Stimulated activated CD4-positive, alpha-beta T cell treated with anti-CD3 and anti-CD28 coated beads, Interleukin-15, amount 100 ng/mL, for 48 hours (primary cell): ENCODE measurements around the gene POLR1E.
A peak's percentile ranks its signal among the peaks of the same experiment; 100 is the strongest.
"Not testable (repeated sequence)": the region's sequence is repeated elsewhere in the genome, so short reads cannot be mapped to it uniquely, and the experiment has no call there.

Source experiments
- DNase-seq, 2 donors: peaks; one replicate each; pipeline ENCODE4 v3.0.0-alpha.2; 2020; ENCODE audit warnings: low read depth in 2 of 2

Gene POLR1E

DNA sequence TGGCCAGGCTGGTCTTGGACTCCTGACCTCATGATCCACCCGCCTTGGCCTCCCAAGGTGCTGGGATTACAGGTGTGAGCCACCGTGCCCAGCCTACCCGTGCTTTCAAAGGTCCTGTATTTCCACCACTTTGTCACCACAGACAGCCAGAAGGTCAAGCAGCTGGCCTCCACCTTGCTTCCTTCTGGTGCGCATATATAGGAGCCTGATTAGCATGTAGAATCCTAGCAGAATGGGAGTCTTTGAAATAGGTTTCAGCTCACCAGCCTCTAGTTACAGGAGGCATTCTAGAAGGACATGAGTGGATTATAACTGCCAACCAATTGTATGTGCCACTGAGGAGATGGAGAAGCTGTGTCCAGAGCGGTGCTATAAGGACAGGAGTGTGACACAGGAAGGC lies 18.9 kb downstream of the POLR1E start:
- DNase-seq = no peak

DNA sequence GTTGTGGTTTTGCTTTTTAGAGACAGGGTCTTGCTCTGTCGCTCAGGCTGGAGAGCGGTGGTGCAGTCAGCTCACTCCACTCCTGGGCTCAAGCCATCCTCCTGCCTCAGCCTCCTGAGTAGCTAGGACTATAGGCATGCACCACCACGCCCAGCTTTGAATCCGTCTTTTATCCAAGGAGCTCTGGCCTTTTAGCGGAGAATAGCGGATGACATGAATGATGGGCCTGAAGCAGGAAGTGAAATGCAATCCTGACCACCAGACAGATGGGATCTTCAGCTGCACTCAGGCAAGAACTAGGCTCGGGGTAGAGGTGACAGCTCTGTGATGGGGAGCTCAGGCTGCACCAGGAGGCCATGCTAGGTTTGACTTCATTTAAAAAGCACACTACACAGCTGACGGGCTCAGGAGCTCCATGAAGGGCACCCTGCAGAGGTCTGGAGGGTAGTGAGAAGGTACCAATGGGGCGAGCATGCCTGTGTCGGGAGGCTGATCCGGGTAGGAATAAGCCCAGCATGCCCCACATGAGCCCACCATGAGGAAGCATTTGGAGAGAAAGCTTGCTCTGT lies 21.9 kb downstream of the POLR1E start:
- DNase-seq = no peak

GRCh38 chr9:37508135-37508833 lies 22.5 kb downstream of the POLR1E start:
- no peak for DNase-seq

DNA sequence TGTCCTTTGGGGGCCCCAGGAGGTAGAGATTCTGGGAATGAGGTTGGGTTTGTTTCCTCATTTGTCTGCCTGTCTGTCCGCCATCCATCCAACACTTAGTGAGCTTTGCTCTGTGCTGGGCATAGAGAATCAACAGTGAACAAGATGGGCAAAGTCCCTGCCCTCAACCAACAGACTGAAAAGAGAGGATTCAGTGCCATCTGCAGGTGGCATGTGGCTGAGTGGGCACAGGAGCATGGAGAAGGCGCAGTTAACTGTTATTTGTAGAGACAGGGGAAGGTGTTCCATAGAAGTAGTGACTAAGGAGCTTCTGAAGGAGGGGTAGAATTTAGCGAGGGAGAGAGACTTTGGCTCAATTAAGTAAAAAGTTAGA lies 23.1 kb downstream of the POLR1E start:
- no peak for DNase-seq

DNA sequence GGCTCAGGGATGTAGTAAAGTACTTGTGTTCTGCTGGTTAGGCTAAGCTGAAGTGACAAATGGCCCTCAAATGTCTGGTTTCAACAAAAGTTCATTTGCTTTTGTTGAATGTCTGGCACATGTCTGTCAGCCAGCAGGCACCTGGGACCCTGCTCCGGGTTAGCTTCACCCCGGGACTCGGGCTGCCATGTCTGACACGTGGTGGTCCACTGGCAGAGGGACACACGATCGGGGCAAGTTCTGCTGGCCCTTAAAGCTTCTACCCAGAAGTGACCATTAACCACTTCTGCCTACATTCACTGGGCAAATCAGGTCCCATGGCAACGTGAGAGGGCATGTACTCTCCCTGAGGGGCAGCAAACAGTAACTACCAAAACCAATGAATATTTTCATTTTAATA lies 23.8 kb downstream of the POLR1E start:
- no peak for DNase-seq

DNA sequence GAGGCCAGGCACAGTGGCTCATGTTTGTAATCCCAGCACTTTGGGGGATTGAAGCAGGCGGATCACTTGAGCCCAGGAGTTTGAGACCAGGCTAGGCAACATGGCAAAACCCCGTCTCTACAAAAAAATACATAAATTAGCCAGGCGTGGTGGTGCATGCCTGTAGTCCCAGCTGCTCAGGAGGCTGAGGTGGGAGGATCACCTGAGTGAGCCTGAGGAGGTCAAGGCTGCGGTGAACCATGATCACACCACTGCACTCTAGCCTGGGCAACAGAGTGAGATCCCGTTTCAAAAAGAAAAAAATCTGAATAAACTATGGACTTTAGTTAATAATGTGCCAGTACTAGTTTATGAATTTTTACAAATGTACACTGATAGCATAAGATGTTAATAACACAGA lies 24.3 kb downstream of the POLR1E start:
- DNase-seq = not testable (repeated sequence)

DNA sequence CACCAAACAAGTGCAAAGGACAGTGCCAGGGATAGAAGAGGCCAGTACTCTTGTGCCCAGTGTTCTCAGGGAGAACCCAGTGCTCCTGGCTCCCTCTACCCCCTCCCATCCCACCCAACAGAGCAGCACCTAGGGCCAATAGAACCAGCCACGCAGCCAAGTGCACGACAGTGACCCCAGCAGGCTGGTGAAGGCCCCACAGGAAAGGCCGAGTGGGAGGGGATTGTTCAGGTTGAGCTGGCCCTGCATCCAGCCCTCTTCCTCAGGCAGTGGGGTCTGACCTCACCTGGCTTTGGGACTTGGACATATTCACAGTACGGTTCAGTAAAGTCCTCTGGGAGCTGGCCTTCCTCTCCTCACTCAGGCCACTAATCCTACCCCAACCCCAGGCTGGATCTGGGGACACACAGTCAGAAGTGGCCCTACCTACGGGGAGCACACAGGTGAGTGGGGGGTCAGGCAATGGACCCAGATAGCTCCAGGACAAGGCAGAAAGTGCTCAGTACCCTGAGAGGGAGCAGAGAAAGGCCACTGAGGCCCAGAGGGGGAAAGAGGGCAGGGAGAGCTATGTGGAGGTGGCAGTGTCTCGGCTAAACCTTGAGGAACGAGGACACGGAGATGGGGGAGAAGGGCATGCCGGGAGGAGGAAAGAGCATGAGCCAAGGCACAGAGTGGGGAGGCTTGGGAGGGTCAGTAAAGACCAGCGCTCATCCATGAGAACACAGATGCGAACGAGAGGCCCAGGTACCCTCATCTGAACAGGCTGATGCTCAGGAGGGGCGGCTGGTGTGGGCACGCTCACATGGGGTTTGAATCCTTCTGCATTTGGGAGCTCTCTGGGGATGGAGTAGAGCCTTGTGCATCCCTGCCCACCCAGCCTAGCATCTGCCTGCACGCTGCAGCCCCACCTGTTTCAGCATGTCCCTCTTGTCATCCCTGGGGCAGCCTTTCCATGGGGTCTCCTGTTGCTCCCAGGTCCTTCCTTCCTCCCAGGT lies 25.6 kb downstream of the POLR1E start:
- DNase-seq = no peak

- DNase-seq = no peak
Observed at GRCh38 chr9:37512437-37512836, 26.7 kb downstream of the POLR1E start.

DNA sequence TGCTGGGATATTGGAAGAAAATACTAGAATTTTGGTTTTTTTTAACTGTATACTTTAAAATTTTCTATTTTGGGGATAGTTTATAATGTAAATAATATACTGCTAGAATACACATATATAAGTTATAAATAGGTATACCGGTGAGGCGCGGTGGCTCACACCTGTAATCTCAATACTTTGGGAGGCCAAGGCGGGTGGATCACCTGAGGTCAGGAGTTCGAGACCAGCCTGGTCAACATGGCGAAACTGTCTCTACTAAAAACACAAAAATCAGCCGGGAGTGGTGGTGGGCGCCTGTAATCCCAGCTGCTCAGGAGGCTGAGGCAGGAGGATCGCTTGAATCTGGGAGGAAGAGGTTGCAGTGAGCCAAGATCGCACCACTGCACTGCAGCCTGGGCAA lies 28.7 kb downstream of the POLR1E start:
- DNase-seq = not testable (repeated sequence)

DNA sequence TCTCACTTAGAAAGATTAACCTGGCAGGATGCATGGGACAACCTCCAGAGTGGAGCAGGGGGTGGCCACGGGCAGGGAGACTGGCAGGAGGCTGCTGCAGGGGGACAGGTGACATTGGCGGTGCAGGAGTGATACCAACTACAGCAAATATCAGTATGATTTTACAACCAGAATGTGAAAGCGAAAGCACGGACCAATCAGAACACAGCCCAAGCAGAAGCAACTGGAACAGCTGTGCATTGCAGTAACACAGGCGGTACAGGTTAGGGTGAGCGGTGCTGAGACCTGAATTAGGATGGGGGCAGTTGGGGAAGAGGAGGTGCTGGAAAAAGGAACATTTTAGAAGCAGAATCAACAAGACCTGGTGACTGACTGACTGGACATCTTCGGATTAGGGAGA lies 29.3 kb downstream of the POLR1E start:
- DNase-seq = no peak

- DNase-seq = no peak
Observed at GRCh38 chr9:37515620-37516258, 30.0 kb downstream of the POLR1E start.

DNA sequence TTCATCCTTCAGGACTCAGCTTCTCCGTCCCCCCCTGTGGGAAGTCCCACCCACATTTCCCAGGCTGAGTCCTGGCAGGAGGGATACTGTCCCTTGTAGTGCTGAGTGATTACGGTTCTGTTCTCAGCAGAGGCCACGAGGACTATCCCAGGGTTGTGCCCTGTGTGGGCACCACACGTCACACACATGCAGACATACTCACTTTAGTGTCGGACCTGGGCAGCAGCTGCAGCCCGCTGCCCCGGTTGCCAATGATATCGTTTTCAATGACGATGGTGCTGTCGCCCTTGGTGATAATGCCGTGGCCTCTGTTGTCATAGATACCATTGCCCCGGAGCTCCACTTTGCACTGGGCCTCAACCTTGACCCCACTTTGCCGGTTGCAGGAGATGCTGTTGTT lies 32.2 kb downstream of the POLR1E start:
- no peak for DNase-seq

GRCh38 chr9:37520641-37521040 lies 34.9 kb downstream of the POLR1E start:
- no peak for DNase-seq

DNA sequence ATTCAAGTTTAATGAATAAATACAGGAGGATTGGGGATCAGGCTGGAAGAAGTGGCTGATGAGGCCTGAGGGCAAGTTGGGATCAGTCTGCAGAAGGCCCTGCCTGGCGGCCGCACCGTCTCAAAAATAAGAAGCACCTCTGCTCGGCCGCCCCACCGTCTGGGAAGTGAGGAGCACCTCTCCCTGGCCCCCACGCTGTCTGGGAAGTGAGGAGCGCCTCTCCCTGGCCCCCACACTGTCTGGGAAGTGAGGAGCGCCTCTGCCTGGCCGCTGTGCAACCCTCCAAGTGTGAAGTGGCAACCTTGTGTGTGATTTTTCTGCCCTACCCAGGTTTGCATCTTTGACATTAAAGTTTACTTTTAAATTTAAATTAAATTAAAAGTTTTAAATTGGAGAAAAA lies 35.4 kb downstream of the POLR1E start:
- DNase-seq = no peak

GRCh38 chr9:37522971-37523370 lies 37.2 kb downstream of the POLR1E start:
- no peak for DNase-seq

GRCh38 chr9:37523916-37524315 lies 38.2 kb downstream of the POLR1E start:
- DNase-seq = no peak

DNA sequence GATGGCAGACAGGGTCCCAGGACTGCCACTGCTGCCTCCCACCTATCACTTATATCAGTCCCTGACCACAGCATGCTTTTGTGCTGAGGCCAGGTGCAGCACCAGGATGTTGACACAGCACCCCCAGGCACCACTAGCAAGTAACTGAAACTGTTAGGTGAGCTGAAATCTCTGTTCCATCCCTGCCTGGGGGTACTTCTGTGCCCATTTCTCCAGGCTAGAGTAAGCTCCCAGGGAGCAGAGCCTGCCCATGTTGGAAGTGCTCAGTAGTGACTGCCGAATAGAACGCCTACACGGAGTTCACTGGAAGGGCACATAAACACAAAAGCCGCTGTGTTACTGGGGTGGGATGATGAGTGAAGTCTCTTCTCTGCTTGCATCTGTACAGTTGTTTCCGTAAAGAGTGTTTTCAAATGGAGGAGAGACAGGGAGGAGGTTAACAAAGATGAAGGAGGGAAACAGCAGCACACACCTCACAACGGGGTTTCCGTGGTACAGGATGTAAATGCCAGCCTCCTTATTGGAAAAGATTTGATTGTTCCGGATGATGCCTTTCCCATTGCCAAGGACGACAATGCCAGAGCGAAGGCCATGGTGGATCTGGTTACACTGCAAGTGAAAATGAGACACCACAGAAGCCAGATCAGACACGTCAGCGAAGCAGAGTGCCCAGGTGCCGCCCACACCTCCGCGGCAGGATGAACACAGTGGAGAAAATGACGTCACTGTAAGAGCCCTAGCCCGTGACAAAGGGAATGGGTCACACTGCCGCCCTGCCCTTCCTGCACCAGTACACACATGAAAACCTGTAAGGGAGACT lies 43.1 kb downstream of the POLR1E start:
- DNase-seq = peak; percentile 55 to 77

DNA sequence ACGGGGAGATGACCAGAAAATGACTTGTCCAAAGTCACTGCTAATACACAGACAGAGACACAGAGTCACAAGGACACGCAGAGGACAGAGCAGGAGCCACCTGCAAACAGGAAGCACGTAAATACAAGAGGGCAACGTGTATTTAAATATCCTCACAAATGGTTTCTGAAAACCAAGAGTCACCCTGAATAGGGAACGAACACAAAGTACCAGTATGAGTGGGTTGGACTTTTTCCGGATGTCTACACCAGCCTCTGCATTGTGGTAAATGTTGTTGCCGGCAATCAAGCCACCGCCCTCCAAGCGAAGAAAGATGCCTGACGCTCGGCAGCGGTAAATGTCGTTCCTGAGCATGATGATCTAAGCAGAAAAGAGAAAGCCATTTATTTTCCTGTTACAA lies 46.0 kb downstream of the POLR1E start:
- DNase-seq = peak in 1 of 2 donors; percentile 21

DNA sequence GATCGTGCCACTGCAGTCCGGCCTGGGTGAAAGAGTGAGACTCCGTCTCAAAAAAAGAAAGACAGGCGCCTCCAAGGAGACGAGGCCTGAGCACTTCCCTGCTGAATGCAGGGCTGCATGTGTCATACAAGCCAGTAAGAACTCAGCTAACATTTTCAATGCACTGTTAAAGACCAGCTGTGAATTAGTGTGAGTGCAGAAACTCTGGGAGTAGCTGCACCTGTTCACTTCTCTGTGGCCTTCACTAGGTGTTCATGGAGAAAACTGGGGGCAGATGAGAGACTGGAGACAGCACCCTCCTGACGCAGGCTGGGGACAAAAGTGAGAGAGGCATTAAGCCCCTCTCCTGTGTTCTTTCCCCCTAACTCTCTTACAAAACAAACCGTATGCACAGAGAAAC lies 48.7 kb downstream of the POLR1E start:
- DNase-seq = no peak

DNA sequence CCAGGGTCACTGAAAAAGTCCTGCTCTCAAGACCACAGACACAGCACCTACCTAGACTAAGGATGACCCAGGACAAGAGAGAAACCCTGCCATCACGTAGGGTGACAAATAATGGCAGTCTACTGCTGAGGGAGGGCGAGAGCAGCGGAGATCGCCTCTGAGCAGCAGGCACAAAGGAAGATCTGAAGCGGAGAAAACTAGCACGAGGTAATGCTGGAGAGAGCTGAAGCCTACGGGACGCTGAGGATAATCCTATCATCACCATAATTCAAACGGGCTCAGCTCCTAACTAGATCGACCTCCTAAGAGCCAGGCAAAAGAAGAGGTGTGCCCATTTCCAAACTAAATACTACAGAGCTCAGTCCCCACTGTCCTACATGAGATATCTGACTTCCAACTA lies 49.2 kb downstream of the POLR1E start:
- no peak for DNase-seq

DNA sequence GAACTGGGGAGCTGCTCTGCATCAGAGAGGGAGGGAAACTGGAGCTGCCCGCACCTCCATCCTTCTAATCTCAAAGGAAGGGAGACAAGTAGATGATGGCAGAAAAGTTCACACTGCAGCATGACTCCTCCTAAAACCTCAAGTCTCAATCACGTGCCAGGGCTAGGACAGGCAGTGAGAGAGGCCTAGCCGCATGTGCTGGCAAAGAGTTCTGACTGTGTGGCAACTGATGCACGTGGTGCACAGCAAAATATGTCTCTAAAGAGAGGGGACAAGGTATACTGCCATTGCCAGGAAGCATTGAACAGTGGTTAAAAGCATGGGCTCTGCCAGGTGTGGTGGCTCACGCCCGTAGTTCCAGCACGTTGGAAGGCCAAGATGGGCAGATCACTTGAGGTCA lies 52.4 kb downstream of the POLR1E start:
- no peak for DNase-seq
